Fibroblast of peridontal ligament (primary cell): ENCODE measurements around the gene OLFM1.

Experiments used
- DNase-seq: peaks from one replicate; pipeline ENCODE4 v3.0.0-alpha.2; 2010; ENCODE audit errors: extremely low read depth

OLFM1 gene

DNA sequence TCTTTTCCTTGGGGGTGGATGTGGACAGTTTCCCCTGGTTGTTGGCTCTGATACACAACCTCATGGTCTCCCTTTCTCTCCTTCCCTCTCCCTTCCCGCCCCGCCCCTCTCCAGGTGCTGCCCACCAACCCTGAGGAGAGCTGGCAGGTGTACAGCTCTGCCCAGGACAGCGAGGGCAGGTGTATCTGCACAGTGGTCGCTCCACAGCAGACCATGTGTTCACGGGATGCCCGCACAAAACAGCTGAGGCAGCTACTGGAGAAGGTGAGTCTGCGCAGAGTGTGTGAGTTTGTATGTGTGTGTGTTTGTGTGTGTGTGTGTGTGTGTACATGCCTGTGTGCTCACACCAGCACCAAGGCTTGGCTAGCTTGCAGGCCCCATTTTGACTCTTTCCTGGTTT lies 2.6 kb downstream of the OLFM1 start:
- no peak for DNase-seq

DNA sequence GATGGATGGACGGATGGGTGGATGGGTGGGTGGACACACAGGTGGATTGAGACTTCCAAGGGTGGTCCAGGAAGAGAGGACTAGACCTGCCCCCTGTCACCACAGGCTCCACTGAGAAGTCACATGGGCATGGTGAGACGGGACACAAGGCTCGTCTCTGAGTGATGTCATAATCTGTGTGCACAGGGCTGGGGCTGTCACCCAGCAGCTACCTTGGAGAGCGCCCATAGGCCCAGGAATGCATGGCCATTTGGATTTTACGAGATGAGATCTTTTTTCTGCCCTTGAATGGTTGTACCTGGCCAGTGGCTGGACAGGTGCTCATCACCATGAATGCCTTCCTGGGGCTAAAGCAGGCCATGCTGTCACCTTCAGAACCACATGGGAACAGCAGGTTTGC lies 3.1 kb downstream of the OLFM1 start:
- DNase-seq, result no peak

DNA sequence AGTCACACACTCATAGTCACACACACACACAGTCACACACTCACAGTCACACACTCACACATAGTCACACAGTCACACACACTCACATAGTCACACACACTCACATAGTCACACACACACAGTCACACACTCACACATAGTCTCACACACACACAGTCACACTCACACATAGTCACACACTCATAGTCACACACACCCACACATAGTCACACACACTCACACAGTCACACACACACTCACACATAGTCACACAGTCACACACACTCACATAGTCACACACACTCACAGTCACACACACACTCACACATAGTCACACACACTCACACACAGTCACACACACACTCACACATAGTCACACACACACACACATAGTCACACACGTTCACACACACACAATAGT lies 4.1 kb downstream of the OLFM1 start:
- DNase-seq, result no peak

DNA sequence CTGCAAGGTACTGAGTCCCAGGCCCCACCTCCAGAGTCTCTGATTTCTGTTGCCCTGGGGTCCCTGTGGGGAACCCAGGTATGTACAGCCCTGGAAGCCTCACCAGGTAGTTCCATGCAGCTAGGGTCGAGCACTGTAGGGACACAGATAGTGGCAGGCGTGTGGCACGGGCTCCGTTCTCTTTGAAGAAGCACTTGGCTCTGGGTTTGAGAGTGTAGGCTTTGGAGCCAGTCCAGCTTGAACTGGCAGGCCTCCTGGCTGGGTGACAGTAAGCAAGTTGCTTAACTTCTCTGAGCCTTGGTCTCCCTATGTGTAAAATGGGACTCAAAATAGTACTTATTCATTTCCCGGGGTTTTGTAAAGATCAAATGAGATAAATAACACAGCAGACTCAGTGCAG lies 5.6 kb downstream of the OLFM1 start:
- DNase-seq, result no peak

DNA sequence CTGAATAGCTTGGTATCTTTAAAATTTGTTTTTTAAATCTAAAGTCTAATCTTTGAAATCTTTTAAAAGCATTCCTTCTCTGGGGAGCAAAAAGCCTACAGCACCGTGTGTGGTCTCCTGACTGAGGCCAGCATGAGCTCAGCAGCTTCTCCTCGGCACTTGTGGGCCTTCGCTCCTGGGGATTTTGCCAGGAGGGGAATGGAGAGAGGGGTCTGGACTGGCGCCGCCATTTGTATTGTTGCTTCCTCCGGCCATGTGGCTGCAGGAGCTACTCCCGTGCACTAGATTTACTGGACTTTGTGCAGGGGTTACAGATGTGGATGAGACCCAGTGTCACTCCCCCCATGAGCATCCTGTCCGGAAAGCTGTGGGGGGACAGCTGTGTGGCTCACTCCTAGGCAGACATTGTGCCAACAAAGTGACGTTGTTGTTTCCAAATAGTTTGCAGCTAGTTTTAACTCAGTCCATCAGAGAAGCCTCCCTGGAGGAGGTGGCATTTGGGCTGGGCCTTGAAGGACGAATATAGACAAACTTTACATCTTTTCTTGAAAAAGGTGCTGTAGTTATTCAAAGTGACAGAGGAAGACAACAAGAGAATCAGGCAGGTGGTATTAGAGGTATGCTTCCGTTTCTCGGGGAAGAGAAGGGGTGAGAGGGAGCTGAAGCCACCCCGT lies 6.6 kb downstream of the OLFM1 start:
- DNase-seq, result no peak

DNA sequence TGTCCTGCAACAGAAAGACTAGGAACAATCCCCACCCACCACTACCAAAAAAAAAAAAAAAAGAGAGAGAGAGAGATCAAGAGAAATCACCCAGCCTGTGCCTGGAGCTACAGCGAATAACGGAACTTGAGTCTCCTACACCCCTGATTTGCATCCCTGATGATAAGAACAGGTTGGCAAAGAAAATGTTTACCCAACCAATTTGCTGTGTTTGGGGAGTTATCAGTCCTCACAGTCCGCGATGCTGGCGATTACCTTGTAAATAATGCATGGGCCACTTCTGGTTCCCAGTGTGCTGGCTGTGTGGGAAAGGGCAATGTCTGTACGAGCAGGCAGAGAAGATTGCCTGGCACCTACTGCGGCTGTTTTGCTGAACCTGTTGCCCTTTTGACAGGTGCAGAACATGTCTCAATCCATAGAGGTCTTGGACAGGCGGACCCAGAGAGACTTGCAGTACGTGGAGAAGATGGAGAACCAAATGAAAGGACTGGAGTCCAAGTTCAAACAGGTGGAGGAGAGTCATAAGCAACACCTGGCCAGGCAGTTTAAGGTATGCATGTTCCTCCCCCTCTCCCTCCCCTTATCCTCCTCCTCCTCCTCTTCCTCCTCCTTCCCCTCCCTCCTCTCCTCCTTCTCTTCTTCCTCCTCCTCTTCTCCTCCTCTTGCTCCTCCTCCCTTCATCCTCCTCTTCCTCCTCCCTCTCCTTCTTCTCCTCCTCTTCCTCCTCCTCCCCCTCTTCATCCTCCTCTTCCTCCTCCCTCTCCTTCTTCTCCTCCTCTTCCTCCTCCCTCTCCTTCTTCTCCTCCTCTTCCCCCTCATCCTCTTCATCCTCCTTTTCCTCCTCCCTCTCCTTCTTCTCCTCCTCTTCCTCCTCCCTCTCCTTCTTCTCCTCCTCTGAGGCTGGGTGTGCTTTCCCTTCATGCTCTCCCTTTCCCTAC lies 8.3 kb downstream of the OLFM1 start:
- no peak for DNase-seq

DNA sequence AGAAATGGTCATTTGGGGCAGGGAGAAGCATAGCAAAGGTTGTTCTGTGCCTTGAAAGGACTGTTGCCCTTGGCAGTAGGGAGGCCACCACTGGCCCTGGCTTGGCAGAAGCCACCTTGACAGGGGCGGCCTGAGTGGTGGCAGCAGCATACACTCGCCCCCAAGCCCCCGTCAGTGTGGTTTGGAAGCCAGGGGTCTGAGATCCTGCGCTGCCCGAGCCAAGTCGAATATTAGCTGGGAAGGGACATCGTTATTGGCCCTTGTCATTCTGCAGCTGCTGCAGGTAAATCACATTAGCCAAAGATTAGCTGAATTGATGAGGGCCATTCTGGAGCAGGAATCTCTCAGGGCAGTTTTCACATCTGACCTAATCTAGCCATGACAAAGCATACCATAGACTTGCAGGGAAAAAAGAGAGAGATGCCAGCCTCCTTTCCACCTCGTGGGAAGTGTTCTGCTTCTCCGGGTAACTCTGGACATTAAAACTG lies 9.0 kb downstream of the OLFM1 start:
- DNase-seq, result no peak

DNA sequence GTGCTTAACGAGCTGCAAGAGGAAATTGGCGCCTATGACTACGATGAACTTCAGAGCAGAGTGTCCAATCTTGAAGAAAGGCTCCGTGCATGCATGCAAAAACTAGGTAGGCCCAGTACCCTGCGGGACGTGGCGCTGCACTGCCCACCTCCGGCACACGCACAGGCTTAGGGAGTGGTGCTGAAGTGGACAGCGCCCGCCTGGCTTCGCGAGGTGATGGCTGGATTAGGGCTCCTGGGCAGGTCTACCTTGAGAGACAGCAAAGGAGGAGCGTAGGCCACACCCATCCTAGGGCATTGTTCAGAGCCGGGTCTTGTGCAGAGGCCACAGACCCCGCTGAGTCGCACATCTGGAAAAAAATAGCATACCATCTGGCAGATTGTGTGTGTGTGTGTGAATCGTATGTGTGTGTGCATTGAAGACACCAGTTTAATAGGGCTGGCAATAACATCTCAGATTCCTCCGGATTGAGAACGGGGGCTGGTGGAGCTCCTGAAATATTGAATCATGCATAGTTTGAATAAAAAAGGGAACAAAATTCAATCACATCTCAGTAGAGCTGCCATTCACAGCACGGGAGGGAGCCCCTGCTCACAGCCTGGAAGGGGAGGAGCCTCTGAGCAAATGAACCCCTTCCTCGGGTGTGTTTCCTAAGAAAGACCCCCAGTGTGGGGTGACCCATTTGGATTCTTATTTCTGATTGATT lies 11.1 kb downstream of the OLFM1 start:
- no peak for DNase-seq

DNA sequence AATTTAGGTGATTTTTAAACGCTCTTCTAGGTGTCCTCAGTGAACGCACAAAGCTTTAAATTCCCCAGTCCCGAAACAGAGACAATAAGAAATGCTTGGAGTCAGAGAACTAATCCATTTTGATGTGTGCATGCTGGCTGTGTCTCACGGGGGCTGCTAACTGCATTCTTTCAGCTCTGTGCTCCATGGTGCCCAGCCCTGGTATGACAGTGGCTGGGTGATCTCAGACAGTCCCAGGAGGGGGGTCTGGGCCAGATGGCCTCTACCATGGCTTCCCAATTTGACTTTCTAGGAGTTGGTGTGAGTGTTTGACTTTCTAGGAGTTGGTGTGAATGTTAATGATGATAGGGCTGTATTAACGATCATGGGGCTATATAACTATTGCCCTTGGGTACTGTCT lies 12.1 kb downstream of the OLFM1 start:
- DNase-seq, result no peak

DNA sequence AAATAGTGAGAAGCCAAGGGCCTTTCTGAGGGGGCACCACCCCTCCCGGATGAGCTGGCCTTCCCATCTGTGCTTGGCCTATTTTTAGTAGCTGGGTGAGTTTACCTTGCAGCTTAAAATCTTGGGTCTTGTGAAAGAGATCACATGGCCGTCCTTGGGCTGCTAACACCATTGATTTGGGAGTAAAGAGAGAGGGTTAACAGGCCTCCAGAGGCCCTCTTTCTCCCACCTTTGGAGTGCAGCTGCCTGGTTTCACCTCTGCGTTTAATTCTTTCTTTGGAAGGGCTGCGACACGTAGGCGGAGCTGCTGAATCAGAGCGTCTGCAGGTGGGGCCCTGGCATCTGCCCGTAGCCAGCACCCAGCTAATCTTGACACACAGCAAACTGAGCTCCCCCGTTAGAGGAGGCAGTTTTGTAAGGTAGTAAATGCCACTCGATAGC lies 12.8 kb downstream of the OLFM1 start:
- no peak for DNase-seq

DNA sequence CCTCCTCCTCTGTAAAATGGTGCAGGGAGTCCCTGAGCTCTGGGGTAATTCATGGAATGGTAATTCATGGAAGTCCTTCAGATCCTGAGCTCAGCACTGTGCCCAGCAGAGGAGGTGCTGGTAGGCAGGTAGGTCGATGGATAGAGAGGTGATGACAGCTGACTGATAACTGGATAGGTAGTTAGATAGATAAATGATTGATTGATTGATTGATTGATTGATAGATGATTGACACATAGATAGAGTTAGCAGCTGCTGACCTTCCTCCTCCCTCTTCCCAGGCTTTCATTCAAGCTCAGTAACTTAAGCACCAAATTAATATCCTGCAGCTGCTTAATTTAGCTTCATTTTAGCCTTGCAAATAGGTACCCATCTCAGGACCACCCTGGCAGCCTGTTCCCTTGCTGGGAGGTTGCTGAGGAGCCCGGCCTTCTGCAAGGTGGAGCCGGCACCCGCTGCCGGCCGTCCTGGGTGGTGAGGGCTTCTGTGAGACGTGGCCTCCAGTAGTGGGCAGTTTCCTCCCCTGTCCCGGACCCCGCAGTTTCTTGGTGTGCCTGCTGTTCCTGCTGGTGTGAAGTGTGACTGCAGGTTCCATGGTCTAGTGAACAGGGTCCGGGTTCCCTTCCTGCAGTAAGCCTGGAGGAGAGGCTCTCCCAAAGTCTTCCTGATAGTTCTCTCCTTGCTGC lies 13.4 kb downstream of the OLFM1 start:
- no peak for DNase-seq

DNA sequence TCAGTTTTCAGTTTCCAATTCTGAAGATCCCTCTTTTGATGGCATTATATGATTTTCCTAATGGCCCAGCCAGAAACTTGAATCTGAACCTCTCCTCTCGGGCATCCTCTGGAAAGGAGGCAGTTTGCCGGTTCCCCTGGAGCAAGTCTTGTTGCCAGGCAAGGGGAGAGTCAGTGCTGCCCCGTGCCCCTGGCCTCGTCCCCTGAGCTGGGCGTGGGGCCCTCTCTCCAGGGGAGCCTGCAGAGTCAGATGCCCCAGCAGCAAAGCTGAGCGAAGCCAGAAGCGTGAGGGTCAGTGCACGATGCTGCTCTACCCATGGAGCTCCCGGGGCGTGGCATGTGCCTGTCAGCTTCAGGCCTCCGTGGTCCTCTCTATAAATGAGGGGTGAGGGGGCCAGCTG lies 14.0 kb downstream of the OLFM1 start:
- DNase-seq, result no peak

DNA sequence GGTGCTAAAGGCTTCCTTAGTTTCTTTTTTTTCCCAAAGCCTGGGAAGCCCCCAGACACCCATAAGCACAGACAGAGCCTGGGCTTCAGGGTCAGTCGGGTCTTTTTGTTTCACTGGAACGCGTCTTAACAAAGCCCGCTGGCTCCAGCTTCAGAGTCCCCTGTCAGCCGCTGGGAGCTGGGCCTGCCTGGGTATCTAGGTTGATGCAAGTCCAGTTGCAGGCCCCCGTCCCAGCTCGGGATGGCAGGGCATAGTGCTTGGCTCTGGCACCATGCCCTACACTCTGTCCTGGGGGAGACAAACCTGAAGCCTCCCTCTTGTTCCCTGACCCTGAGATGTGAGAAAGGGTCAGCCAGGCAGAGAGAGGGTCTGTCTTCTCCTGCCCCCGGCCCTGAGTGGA lies 14.5 kb downstream of the OLFM1 start:
- no peak for DNase-seq

DNA sequence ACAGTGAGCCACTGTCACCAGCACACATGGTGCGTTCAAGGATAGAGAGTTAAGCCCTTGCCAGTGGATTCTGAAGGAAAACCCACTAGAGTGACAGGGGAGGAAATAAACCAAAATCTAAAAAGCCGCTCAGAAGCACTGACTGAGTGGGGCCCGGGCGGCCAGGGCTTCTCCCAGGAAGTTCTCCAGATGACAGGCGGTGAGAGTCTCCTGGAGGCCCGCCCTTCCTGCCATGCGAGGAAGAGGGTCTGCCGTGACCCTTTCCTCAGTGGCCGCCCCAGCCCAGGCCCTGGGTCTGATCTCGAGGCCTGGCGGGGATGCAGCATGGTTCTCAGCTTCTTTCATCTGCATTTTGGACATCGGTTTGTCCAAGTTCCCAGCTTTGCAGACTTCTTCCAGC lies 14.9 kb downstream of the OLFM1 start:
- no peak for DNase-seq

DNA sequence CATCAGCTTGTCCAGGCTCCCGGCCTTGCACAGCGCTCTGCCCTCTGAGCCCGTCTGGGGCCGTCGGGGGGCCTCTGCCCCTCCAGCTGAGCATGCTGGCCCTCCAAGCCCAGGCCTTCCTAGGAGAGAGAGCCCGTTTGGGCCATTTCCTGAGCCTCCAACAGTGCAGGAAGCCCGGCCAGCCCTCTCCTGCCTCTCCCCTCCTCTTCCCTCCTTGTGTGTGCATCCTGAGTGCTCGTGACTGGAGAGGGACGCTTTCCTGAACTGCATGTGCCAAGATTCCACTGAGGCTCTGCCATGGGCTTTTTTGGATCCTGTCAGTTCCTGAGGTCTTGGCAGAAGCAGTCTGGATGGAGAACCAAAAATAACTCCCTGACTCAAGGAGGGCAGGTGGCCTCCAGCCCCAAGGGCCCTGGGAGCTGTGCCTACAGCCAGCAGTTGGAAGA lies 15.6 kb downstream of the OLFM1 start:
- DNase-seq, result no peak

DNA sequence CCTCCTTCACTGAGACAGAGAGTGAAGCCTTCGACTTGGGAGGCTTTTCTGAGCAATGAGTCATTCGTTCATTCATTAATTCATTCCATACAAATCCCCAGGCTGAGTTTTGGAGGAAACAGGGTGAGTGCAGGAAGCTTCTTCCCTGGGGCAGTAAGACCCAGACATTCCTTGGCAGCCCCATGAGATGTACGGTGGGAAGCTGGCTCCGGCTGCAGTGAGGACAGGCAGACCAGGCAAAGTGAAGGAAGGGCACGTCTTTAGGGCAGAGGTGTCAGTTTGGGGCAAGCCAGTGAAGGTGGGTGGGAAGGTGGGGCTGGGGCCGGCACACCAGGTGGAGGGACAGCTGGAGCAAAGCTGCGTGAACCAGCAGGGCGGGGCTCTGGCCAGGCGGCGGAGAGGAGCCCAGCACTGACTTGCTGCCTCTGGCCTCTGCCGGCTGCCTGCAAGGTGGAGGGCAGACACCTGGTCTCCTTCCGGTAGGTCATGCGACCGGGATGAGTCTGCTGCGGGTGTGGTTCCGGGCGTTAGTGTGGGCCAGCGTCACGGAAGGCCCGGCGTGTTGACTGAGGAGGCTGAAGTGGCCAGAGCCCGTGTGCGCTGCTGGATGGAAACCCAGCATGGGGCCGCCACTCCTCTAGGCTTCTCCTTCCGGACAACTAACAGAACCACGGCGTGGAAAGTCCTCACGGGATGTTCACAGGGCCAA lies 16.6 kb downstream of the OLFM1 start:
- DNase-seq, result no peak

DNA sequence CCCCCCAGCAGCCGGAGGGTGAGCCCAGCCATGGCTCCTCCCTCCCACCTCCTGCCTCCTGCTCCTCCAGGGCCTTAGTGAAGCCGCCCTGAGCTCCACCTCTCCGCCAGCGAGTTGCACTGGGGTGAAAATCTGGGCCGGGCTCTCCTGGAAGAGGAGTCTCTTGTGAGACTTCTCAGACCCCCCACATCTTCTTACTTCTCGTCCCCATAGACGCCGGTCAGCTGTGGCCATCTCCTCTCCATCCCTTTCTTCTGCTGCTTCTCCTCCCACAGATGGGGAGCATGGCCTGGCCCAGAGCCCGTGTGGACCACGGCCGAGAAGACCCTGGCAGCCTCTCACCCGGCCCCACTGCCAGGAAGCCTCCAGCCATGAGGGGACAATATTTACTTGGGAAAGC lies 17.3 kb downstream of the OLFM1 start:
- DNase-seq, result no peak

DNA sequence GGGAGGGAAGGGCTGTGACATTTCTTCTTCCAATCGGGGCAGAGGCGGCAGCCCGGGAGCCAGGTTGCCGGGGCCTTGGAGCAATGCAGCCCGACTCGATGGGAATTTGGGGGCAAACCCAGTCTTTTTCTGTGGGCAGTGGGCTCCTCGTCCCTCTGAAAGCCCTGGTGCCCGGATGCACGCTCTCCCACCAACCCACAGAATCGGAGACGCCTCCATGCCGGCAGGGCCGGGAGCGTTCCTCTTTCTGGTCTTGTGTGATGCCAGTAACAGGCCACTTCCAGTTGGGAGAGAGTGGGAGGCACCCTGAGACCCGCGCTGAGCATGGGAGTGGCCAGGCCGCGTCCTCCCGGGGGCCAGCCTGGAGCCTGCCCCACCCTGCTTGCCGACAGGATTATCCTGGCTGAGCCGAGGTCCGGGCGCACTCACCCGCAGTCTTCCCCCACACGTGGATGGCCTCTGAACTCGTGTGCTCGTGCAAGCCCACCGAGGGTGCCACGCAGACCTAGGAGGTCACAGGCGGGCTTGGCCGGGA lies 17.8 kb downstream of the OLFM1 start:
- DNase-seq, result no peak

DNA sequence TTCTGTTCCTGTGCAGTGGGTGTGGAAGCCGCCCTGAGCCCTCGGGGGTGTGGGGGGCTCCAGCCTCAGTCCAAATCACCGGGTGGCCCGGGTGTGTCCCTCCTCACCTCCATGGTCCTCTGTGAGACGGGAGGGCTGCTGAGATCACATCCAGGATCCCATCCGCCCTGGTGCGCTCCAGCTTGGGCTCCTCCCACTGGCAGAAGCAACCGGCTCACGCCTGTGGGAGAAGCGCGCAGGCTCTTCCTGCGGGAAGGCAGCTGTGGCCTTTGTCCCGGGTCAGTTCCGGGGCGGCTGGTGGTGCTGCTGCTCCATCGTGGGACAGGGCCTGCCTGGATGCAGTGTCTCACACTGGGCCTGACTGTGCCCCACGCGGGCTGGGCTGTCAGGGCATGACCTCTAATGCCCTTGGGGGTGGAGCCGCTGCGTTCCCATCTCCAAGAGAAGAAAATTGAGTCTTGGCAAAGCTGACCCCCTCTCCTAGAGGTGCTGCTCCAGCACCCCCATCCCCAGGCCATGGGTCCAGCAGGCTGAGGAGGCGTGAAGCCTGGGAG lies 18.5 kb downstream of the OLFM1 start:
- DNase-seq, result no peak

DNA sequence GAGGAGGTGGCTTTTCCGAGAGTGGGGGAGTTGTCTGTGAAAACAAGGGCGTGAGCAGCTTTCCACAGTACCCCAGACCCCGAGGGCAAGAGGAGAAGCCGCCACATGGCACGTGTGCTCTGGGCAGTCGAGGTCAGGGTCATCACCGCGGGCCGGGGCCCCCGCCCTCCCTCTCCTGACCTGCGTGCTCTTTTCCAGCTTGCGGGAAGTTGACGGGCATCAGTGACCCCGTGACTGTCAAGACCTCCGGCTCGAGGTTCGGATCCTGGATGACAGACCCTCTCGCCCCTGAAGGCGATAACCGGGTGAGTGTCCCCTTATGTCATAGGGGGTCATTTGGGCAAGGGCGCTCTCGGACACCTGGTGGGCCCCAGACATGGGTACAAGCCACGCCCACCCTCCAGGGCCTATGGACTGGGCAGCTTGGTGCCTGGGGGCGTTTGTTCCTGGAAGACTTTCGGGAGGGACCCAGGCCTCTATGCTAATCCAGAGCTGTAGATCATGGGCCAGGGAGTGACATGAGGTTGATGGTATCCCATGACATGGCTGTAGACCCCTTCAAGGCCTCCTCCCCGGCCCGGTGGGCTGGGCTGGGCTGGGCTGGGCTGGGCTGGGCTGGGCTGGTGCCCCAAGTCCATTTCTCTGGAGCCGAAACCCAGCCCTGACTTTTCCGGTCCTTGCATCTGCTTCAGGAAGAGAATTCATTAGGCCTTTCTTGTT lies 19.2 kb downstream of the OLFM1 start:
- DNase-seq, result no peak
